Spinal cord (tissue), 10 donors: ENCODE results near the gene DDIT4. TPM values are rescaled to one million over a fixed set of nuclear protein-coding genes. Genes with fewer than 3 reads are reported as not detected.
"Not testable (repeated sequence)": the region's sequence is repeated elsewhere in the genome, so short reads cannot be mapped to it uniquely, and the experiment has no call there.

ENCODE experiments used
- DNase-seq, 6 donors: peaks; one replicate each; pipeline versions ENCODE4 v3.0.0 to v3.0.0-alpha.2; 2013 to 2015; ENCODE audit warnings: low spot score in 6 of 6, low read depth in 4 of 6
- H3K27ac ChIP-seq: one replicate; pipeline ENCODE4 v1.5.1; 2013; ENCODE audit warnings: low read depth, low read length, control low read depth
- H3K27me3 ChIP-seq: one replicate; pipeline ENCODE4 v1.6.1; 2013; ENCODE audit warnings: low read length; ENCODE audit not compliant: control insufficient read depth, insufficient read depth
- H3K36me3 ChIP-seq: one replicate; pipeline ENCODE4 v1.6.1; 2013; ENCODE audit warnings: low read length; ENCODE audit not compliant: control insufficient read depth, insufficient read depth
- H3K4me1 ChIP-seq: one replicate; pipeline ENCODE4 v1.6.1; 2013; ENCODE audit warnings: low read length; ENCODE audit not compliant: control insufficient read depth, insufficient read depth
- H3K4me3 ChIP-seq: one replicate; pipeline ENCODE4 v1.5.1; 2013; ENCODE audit warnings: low read depth, low read length, control low read depth
- H3K9me3 ChIP-seq: one replicate; pipeline ENCODE4 v1.6.1; 2013; ENCODE audit warnings: low read length; ENCODE audit not compliant: control insufficient read depth, insufficient read depth
- WGBS: methylation state at CpG from one replicate; pipeline ENCODE4 v1.1.5; 2013; ENCODE audit warnings: missing lambda C conversion rate; ENCODE audit not compliant: insufficient coverage; 5-methylcytosine and 5-hydroxymethylcytosine counted together
- polyA plus RNA-seq, 2 donors: library from polyadenylated mRNA; unstranded; fragments of 120-200 nt; gene quantifications; one replicate each; pipeline ENCODE4 v1.2.1, GENCODE V29; 2013; ENCODE audit not compliant: insufficient read length in 2 of 2
- total RNA-seq, 2 donors: library from RNA; depleted of rRNA in 1 of 2; stranded (reverse); fragments of 120-200 nt in 1 of 2; fragments of >200 nt in 1 of 2; gene quantifications; one replicate each; pipeline versions ENCODE4 v1.2.3 to v1.2.4, GENCODE V29; 2013 to 2014
- donor health status: healthy.

The DDIT4 gene
- total and polyA plus RNA-seq, 4 donors, result 98.5 to 177 (median 128) TPM

GRCh38 chr10:72303424-72304128, 29.9 kb downstream of the DDIT4 start:
- DNase-seq, result no peak
- WGBS, result 86% methylated on average over 8 of the region's 8 CpGs
- Histone ChIP-seq H3K9me3 (no peaks in the 10 kb centered on the region), H3K4me1 (peaks cover 11% of the 10 kb centered on the region), H3K27ac (no peak overlapping the region), H3K27me3 (no peaks in the 10 kb centered on the region), H3K36me3 (no peaks in the 10 kb centered on the region), H3K4me3 (no peak overlapping the region)

- DNase-seq, result no peak
These were observed 32.6 kb downstream of the DDIT4 start for GRCh38 chr10:72306215-72306760.

DNA sequence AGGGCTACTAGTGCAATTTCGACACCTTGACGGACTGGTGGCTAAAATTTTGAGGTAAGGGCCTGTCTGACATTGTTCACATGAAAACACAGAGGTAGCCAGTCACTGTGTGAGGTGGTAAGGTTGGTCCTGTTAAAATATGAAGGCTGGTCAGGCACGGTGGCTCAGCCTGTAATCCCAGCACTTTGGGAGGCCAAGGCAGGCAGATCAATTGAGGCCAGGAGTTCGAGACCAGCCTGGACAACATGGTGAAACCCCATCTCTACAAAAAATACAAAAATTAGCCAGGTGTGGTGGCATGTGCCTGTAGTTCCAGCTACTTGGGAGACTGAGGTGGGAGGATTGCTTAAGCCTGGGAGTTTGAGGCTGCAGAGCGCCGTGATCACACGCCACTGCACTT, 34.0 kb downstream of the DDIT4 start:
- not testable (repeated sequence) for DNase-seq, H3K4me3 ChIP-seq, H3K36me3 ChIP-seq, H3K9me3 ChIP-seq, H3K27ac ChIP-seq, H3K27me3 ChIP-seq
- peaks cover 27% of the 10 kb centered on the region for H3K4me1 ChIP-seq
- 94% methylated on average over 5 of the region's 7 CpGs for WGBS

More at GRCh38 chr10:72306215-72306760, 32.6 kb downstream of the DDIT4 start:
- H3K9me3 ChIP-seq, result no peaks in the 10 kb centered on the region
- no peak overlapping the region for H3K27ac ChIP-seq
- no peaks in the 10 kb centered on the region for H3K27me3 ChIP-seq
- H3K4me1 ChIP-seq, result peaks cover 27% of the 10 kb centered on the region
- no peaks in the 10 kb centered on the region for H3K36me3 ChIP-seq
- no peak overlapping the region for H3K4me3 ChIP-seq
- WGBS, result no CpG with 5 or more reads among the region's 5 CpGs

DNA sequence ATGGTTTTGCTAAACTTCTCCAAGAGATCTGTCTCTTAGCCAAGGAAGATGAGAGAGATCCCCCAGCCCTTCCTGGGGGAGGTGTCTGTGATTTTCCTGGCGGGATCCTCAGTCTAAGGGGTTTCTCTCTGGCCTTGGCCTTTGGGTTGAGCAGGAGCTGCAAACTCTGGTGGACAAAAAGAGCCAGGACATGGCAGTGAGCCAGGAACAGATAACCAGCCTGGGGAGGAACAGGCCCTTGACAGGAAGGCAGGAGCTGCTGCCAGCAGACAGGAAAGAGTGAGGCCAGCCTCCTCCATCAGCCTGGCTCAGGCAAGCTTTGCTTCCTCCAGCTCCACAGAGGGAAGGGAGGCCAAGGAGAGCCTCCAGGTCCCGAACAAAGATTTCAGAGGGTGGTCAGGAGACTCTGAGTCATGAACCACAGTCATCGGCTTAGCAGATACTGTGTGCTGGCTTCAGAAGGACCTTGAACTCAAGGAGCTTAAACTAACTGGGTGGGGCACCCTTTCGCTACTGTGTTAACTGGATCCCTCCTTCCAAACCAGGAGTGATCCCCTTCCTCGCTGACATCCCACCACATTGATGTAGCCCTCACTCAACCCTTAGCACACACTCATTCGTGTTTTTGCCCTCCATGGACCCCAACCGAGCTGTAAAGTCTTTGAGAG, 34.7 kb downstream of the DDIT4 start:
- no peak overlapping the region for H3K27ac ChIP-seq
- WGBS, result 70% methylated on average over 5 of the region's 7 CpGs
- no peak for DNase-seq

GRCh38 chr10:72309290-72310240, 35.8 kb downstream of the DDIT4 start:
- Histone ChIP-seq H3K36me3 (no peaks in the 10 kb centered on the region), H3K27me3 (no peaks in the 10 kb centered on the region), H3K9me3 (no peaks in the 10 kb centered on the region), H3K27ac (no peak overlapping the region), H3K4me3 (no peak overlapping the region), H3K4me1 (peaks cover 27% of the 10 kb centered on the region)
- DNase-seq, result peak in 2 of 6 donors; percentile 68 to 72
- WGBS, result 64% methylated on average over 17 of the region's 21 CpGs

More for the DNA sequence above, 34.7 kb downstream of the DDIT4 start:
- H3K4me3 ChIP-seq, result no peak overlapping the region
- H3K9me3 ChIP-seq, result no peaks in the 10 kb centered on the region
- no peaks in the 10 kb centered on the region for H3K27me3 ChIP-seq
- no peaks in the 10 kb centered on the region for H3K36me3 ChIP-seq
- peaks cover 27% of the 10 kb centered on the region for H3K4me1 ChIP-seq

- DNase-seq, result no peak
- WGBS, result 44% methylated on average over 7 of the region's 11 CpGs
- no peak overlapping the region for H3K27ac ChIP-seq
- H3K36me3 ChIP-seq, result no peaks in the 10 kb centered on the region
- H3K27me3 ChIP-seq, result no peaks in the 10 kb centered on the region
- H3K4me1 ChIP-seq, result peaks cover 33% of the 10 kb centered on the region
- no peak overlapping the region for H3K4me3 ChIP-seq
- no peaks in the 10 kb centered on the region for H3K9me3 ChIP-seq
These were observed 36.5 kb downstream of the DDIT4 start for GRCh38 chr10:72310241-72310633.

DNA sequence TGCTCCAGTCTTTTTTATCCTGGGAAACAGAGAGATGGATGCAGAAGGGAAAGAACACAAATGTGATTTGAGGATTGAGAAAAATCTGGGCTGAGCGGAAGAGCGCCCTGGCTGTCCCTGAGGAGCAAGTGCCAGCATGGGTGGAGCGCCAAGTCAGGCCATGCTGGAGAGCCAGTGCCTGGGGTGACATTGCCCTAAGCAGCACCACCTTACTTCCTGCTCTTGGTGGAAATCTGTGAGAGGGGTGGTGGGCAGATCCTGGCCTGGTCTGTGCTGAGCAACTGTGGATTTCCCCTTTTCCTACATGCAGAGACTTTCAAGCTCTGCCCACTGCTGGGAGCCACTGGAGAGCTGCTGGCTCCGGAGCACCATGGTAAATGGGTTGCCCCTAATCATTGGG, 36.9 kb downstream of the DDIT4 start:
- H3K27me3 ChIP-seq, result no peaks in the 10 kb centered on the region
- H3K9me3 ChIP-seq, result no peaks in the 10 kb centered on the region
- no peaks in the 10 kb centered on the region for H3K36me3 ChIP-seq
- peaks cover 37% of the 10 kb centered on the region for H3K4me1 ChIP-seq
- DNase-seq, result no peak
- H3K27ac ChIP-seq, result peak overlapping the region; percentile 25
- 59% methylated on average over 4 of the region's 4 CpGs for WGBS
- H3K4me3 ChIP-seq, result no peak overlapping the region

DNA sequence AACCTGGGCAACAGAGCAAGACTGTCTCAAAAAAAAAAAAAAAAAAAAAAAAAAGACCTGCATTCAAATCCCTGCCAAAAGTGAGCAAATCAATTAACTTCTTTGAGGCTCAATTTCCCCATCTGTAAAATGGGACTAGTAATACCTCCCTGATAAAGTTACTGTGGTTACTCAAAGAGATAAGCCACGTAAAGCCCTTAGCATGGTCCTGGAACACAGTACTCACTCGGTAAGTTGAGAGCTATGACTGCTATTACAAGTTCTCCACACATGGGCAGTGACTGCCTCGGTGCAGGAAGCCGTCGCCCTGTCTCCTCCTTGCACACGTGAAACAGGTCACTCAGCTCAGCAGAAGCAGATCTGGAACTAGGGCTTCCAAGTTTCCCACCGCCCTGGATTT, 37.9 kb downstream of the DDIT4 start:
- peaks cover 46% of the 10 kb centered on the region for H3K4me1 ChIP-seq
- H3K27me3 ChIP-seq, result no peaks in the 10 kb centered on the region
- no peak overlapping the region for H3K4me3 ChIP-seq
- no peaks in the 10 kb centered on the region for H3K9me3 ChIP-seq
- DNase-seq, result no peak
- 93% methylated on average over 4 of the region's 7 CpGs for WGBS
- H3K36me3 ChIP-seq, result no peaks in the 10 kb centered on the region
- H3K27ac ChIP-seq, result no peak overlapping the region

DNA sequence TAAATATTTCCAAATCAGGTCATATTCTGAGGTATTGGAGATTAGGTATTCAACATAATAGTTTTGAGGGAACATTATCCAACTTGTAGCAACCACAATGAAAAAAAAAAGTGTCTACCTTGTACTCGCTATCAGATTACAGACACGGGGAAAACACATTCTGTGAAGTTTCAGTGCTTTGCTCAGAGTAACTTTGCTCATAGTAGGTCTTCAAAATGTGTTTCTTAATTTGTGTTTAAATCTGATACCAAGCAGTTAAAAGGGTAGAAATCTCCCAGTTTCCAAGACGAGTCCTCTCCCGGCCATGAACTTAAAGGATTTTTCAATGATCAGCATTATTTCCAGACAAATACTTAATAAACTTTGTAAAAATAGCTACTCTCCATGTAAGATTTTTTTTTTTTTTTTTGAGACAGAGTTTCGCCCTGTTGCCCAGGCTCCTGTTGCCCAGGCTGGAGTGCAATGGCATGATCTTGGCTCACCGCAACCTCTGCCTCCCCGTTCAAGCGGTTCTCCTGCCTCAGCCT, 39.2 kb downstream of the DDIT4 start:
- Histone ChIP-seq H3K27ac (no peak overlapping the region), H3K27me3 (no peaks in the 10 kb centered on the region), H3K4me3 (no peak overlapping the region), H3K9me3 (no peaks in the 10 kb centered on the region), H3K4me1 (peaks cover 52% of the 10 kb centered on the region), H3K36me3 (no peaks in the 10 kb centered on the region)
- WGBS, result 90% methylated on average over 2 of the region's 8 CpGs
- no peak for DNase-seq
